K562 (cell line): Measurements from ENCODE around the gene CCDC174.

Experiments
- CSDE1 ChIP-seq, 2 experiments: fragments of 450-650 bp; IDR thresholded peaks; 2 replicates each; pipeline ENCODE4 v1.6.1; 2016; ENCODE audit warnings: mild to moderate bottlenecking in 1 of 2
- HDAC2 ChIP-seq: fragments of 450-650 bp; IDR thresholded peaks from 2 replicates; pipeline ENCODE4 v1.6.1; 2016; ENCODE audit warnings: mild to moderate bottlenecking
- MAFK ChIP-seq: IDR thresholded peaks from 2 replicates; pipeline ENCODE4 v1.6.1; 2011; ENCODE audit warnings: low read length, improper control_type of control experiment
- MNT ChIP-seq, 2 experiments: fragments of 450-650 bp; conservative IDR thresholded peaks; 2 replicates each; pipeline ENCODE4 v1.6.1; 2017; ENCODE audit warnings: mild to moderate bottlenecking in 2 of 2, moderate library complexity in 2 of 2
- NFYB ChIP-seq: IDR thresholded peaks from 2 replicates; pipeline ENCODE4 v1.6.1; 2011; ENCODE audit warnings: mild to moderate bottlenecking, moderate library complexity; ENCODE audit not compliant: insufficient read length; ENCODE audit errors: extremely low read depth
- SIN3A ChIP-seq, 2 experiments: fragments of 150-350 bp in 1 of 2; IDR thresholded peaks; 2 replicates each; pipeline ENCODE4 v1.6.1; 2011 to 2016; ENCODE audit warnings: borderline replicate concordance in 2 of 2, low read depth in 2 of 2, low read length in 2 of 2, mild to moderate bottlenecking in 2 of 2, moderate library complexity in 2 of 2; ENCODE audit not compliant: control insufficient read depth in 1 of 2
- SMAD1 ChIP-seq: fragments of 150-350 bp; IDR thresholded peaks from 2 replicates; pipeline ENCODE4 v1.6.1; 2014; ENCODE audit warnings: low read length, low read depth; ENCODE audit not compliant: partially characterized antibody
- SUPT5H ChIP-seq: fragments of 450-650 bp; IDR thresholded peaks from 2 replicates; pipeline ENCODE4 v1.6.1; 2016
- ZBTB8A ChIP-seq: fragments of 450-650 bp; IDR thresholded peaks from 2 replicates; pipeline ENCODE4 v1.6.1; 2018; ENCODE audit warnings: mild to moderate bottlenecking, moderate library complexity; ENCODE audit not compliant: partially characterized antibody
- ZNF184 ChIP-seq: sonication (generic); formaldehyde crosslinking; IDR thresholded peaks from 2 replicates; pipeline ENCODE4 v1.5.0; 2020; ENCODE audit warnings: missing genetic modification reagents

GRCh38 chr3:14623569-14624051 is 28.0 kb upstream of the CCDC174 start:
- TF ChIP-seq SMAD1 (no peak), MAFK (no peak), SIN3A (IDR thresholded peaks at IDR 0.05; ENCODE audit: borderline replicate concordance in 2 of 2, control insufficient read depth in 1 of 2, low read depth in 2 of 2, low read length in 2 of 2) (no peak), NFYB (no peak), CSDE1 (IDR thresholded peaks at IDR 0.05) (no peak), ZNF184 (CRISPR knock-in tag) (no peak), HDAC2 (no peak), SUPT5H (no peak), MNT (conservative IDR thresholded peaks at IDR 0.05) (no peak), ZBTB8A (no peak)
